Stomach (tissue), 9 donors: ENCODE results near the gene SCUBE3. TPM values are rescaled to one million over a fixed set of nuclear protein-coding genes. Genes with fewer than 3 reads are reported as not detected.
A peak's percentile ranks its signal among the peaks of the same experiment; 100 is the strongest.

Source experiments
- DNase-seq, 2 donors: peaks; one replicate each; pipeline versions ENCODE4 v3.0.0 to v3.0.0-alpha.2; 2013 to 2019
- H3K27ac ChIP-seq, 5 donors: fragments of 200-600 bp in 4 of 5; sonication (generic) in 4 of 5; one replicate each; pipeline ENCODE4 v1.5.1; 2013 to 2019; ENCODE audit warnings: mild to moderate bottlenecking in 1 of 5, moderate library complexity in 1 of 5
- H3K27me3 ChIP-seq, 3 donors: fragments of 200-600 bp; sonication (generic); one replicate each; pipeline ENCODE4 v1.5.1; 2017 to 2019; ENCODE audit warnings: mixed run types in 1 of 3
- H3K36me3 ChIP-seq, 4 donors: fragments of 200-600 bp; sonication (generic); 1 replicate in 3 of 4; 2 replicates in 1 of 4; pipeline ENCODE4 v1.5.1; 2016 to 2019
- H3K4me1 ChIP-seq, 4 donors: fragments of 200-600 bp; sonication (generic); one replicate each; pipeline ENCODE4 v1.5.1; 2016 to 2019
- H3K4me3 ChIP-seq, 4 donors: fragments of 200-600 bp; sonication (generic) in 3 of 4; one replicate each; pipeline ENCODE4 v1.5.1; 2016 to 2019; ENCODE audit warnings: mild to moderate bottlenecking in 1 of 4
- H3K9me3 ChIP-seq, 4 donors: fragments of 200-600 bp; sonication (generic); one replicate each; pipeline ENCODE4 v1.5.1; 2016 to 2019
- EP300 ChIP-seq: sonication (generic); formaldehyde crosslinking; IDR thresholded peaks from one replicate; pipeline ENCODE4 v1.6.1; 2017; ENCODE audit warnings: antibody characterized with exemption
- POLR2A ChIP-seq, 4 donors: fragments of 450-650 bp; IDR thresholded peaks; one replicate each; pipeline ENCODE4 v1.6.1; 2016; ENCODE audit warnings: antibody characterized with exemption in 4 of 4, control low read depth in 2 of 4, mild to moderate bottlenecking in 1 of 4, moderate library complexity in 1 of 4
- POLR2AphosphoS5 ChIP-seq, 3 donors: sonication (generic); formaldehyde crosslinking; IDR thresholded peaks; one replicate each; pipeline ENCODE4 v1.6.1; 2016; ENCODE audit warnings: antibody characterized with exemption in 3 of 3
- WGBS, 5 donors: extraction: QIAGEN DNeasy Blood & Tissue Kit in 3 of 5; methylation state at CpG; one replicate each; pipeline versions ENCODE4 v1.1.5 to v1.1.7; 2013 to 2018; 5-methylcytosine and 5-hydroxymethylcytosine counted together
- intact Hi-C: fragments of 100-400 bp; cut with DNase I; formaldehyde crosslinking; loops from one replicate; pipeline ENCODE4 v1.15.1; 2023; ENCODE audit warnings: low total_unique reads
- polyA plus RNA-seq, 3 donors: library from polyadenylated mRNA; stranded (reverse); fragments of 200-250 nt; gene quantifications; one replicate each; pipeline ENCODE4 v1.2.3, GENCODE V29; 2013
- total RNA-seq, 5 donors: library from RNA; depleted of rRNA; stranded (reverse); fragments of >200 nt; gene quantifications; one replicate each; pipeline versions ENCODE4 v1.1.0 to v1.2.3, GENCODE V29; 2014 to 2016
- TF ChIP-seq, protein P1 (sequence below), 7 experiments: fragments of 450-650 bp in 4 of 7; fragments of 200-600 bp in 3 of 7; sonication (generic) in 3 of 7; IDR thresholded peaks; one replicate each; pipeline ENCODE4 v1.5.1; 2016 to 2019; ENCODE audit warnings: antibody characterized with exemption in 7 of 7, control low read depth in 2 of 7, mild to moderate bottlenecking in 1 of 7
- donor health status: healthy with polysubstance abuse.
- donor health status: Bipolar disorder and iron deficiency.
- donor health status: healthy.

The SCUBE3 gene
- total and polyA plus RNA-seq, 8 donors: 0.15 to 2.3 (median 0.31) TPM; not detected in 1

DNA sequence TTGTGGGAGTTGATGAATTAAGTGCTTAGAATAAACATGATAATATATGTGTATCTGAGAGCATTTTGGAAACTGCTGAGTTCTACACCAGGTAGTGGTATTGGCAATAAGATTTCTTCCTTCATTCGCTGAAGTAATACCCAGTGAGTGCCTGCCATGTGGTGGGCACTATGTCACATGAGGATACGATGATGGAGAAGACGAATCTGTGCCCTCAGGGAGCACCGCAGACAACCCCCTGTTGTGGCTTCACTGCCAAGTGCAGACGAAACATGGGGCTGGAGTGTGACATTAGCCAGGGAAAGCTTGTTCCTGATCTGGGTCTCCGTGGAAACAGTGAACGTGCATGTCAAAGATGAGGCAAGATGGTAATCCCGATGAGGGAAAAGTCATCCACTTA lies 53.7 kb downstream of the SCUBE3 start:
- TF ChIP-seq EP300 (no peak), POLR2AphosphoS5 (IDR thresholded peaks at IDR 0.05) (no peak), POLR2A (IDR thresholded peaks at IDR 0.05) (no peak)
- TF ChIP-seq, protein P1, sequence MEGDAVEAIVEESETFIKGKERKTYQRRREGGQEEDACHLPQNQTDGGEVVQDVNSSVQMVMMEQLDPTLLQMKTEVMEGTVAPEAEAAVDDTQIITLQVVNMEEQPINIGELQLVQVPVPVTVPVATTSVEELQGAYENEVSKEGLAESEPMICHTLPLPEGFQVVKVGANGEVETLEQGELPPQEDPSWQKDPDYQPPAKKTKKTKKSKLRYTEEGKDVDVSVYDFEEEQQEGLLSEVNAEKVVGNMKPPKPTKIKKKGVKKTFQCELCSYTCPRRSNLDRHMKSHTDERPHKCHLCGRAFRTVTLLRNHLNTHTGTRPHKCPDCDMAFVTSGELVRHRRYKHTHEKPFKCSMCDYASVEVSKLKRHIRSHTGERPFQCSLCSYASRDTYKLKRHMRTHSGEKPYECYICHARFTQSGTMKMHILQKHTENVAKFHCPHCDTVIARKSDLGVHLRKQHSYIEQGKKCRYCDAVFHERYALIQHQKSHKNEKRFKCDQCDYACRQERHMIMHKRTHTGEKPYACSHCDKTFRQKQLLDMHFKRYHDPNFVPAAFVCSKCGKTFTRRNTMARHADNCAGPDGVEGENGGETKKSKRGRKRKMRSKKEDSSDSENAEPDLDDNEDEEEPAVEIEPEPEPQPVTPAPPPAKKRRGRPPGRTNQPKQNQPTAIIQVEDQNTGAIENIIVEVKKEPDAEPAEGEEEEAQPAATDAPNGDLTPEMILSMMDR (IDR thresholded peaks at IDR 0.05): no peak
- DNase-seq: no peak
- Histone ChIP-seq H3K27ac (no peak overlapping the region), H3K27me3 (no peaks in the 10 kb centered on the region), H3K4me1 (peaks cover 9 to 33% (median 19%) of the 10 kb centered on the region in 4 donors), H3K36me3 (peaks cover 0 to 13% (median 4%) of the 10 kb centered on the region in 4 donors), H3K4me3 (no peak overlapping the region), H3K9me3 (no peaks in the 10 kb centered on the region)
- 86 to 94% (median 93%) methylated on average over 8 of the region's 8 CpGs for WGBS, 5 donors
- intact Hi-C loops: no loop called here

DNA sequence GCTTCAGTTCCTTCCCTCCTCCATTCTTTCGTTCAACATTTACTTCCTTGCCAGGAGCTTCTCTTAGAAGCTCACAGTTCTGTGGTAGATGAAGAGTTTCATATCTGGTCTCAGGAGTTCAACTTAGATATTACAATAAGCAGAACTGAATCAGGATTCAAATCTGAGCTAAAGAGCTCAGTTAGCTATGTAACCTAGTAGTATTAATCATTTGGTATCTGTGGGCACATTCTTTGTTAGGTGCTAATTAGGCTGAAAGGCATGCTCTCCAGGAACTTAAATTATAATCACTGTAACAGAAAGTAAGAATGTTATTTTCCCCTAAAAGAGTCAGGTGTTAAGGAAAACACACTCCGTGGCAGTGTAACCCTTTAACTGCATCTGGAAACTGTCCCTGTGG lies 54.1 kb downstream of the SCUBE3 start:
- intact Hi-C loops: no loop called here
- peaks cover 0 to 13% (median 4%) of the 10 kb centered on the region in 4 donors for H3K36me3 ChIP-seq
- 65 to 81% (median 75%) methylated on average over 2 of the region's 2 CpGs for WGBS, 5 donors
- H3K9me3 ChIP-seq: no peaks in the 10 kb centered on the region
- H3K27ac ChIP-seq: no peak overlapping the region
- DNase-seq: no peak
- no peaks in the 10 kb centered on the region for H3K27me3 ChIP-seq
- H3K4me3 ChIP-seq: no peak overlapping the region
- TF ChIP-seq, protein P1 (IDR thresholded peaks at IDR 0.05): no peak
- TF ChIP-seq EP300 (no peak), POLR2AphosphoS5 (IDR thresholded peaks at IDR 0.05) (no peak)
- H3K4me1 ChIP-seq: peaks cover 9 to 30% (median 16%) of the 10 kb centered on the region in 4 donors

DNA sequence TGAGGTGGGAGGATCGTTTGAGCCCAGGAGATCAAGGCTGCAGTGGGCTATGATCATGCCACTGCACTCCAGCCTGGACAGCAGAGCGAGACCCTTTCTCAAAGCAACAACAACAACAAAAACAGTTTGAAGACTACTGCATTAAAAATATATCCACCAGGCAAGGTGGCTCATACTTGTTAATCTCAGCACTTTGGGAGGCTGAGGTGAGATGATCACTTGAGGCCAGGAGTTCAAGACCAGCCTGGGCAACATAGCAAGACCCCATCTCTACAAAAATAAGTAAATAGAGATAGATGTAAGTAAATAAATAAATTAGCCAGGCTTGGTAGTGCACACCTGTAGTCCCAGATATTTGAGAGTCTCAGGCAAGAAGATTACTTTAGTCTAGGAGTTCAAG lies 58.2 kb downstream of the SCUBE3 start:
- no peak for TF ChIP-seq POLR2AphosphoS5 (IDR thresholded peaks at IDR 0.05)
- no peak for TF ChIP-seq POLR2A (IDR thresholded peaks at IDR 0.05)
- TF ChIP-seq, protein P1 (IDR thresholded peaks at IDR 0.05): no peak
- TF ChIP-seq EP300: no peak
- H3K9me3 ChIP-seq: no peaks in the 10 kb centered on the region
- no peak overlapping the region for H3K27ac ChIP-seq
- H3K27me3 ChIP-seq: no peaks in the 10 kb centered on the region
- no peak for DNase-seq
- 93 to 98% (median 97%) methylated on average over 2 of the region's 2 CpGs for WGBS, 5 donors
- intact Hi-C loops: no loop called here
- peaks cover 0 to 19% (median 9%) of the 10 kb centered on the region in 4 donors for H3K4me1 ChIP-seq
- peaks cover 0 to 13% (median 4%) of the 10 kb centered on the region in 4 donors for H3K36me3 ChIP-seq
- no peak overlapping the region for H3K4me3 ChIP-seq

DNA sequence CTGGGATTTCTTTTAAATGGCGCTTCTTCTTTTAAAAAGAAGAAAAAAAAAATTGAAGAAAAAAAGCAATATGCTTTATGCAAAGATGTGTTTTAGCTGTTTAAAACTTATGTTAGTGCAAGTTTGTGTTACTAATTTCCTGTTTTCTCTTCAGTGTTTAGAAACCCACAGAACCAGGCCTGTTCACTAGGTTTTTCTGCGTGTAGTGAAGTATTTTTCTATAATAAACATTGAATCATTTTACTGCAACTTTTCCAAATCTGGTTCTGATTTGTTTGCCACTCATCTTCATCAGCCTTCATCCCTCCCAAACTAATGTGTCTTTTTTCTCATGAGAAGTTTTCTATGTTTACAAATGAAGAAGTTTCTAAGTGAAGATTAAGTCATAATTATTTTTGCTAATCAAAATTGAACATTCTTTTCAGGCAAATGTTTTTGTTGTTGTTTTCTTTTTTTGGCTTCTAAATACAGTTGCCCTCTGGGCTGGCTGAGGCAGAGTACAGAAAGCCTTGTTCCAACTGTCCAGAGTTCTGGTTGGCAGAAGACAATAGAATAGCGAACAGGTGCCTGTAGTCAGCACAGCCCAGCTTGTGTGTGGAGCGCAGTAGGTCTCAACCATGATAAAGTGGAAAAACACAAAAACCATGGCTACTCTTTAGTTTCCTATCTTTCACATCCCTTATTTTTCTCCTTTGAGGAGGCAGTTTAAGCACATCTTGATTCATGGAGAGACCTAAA lies 60.2 kb downstream of the SCUBE3 start:
- intact Hi-C loops: no loop called here
- H3K27ac ChIP-seq: peak overlapping the region in 2 of 5 donors; percentile 38 to 39
- peaks cover 0 to 13% (median 4%) of the 10 kb centered on the region in 4 donors for H3K36me3 ChIP-seq
- no peaks in the 10 kb centered on the region for H3K9me3 ChIP-seq
- DNase-seq: no peak
- TF ChIP-seq, protein P1 (IDR thresholded peaks at IDR 0.05): no peak
- TF ChIP-seq POLR2AphosphoS5 (IDR thresholded peaks at IDR 0.05): no peak
- no peak for TF ChIP-seq POLR2A (IDR thresholded peaks at IDR 0.05)
- TF ChIP-seq EP300: no peak
- no peak overlapping the region for H3K4me3 ChIP-seq
- 76 to 88% (median 82%) methylated on average over 4 of the region's 4 CpGs for WGBS, 5 donors
- peaks cover 0 to 19% (median 9%) of the 10 kb centered on the region in 4 donors for H3K4me1 ChIP-seq
- no peaks in the 10 kb centered on the region for H3K27me3 ChIP-seq
